ENCODE results near the gene PAK6. TPM values are rescaled to one million over a fixed set of nuclear protein-coding genes. Genes with fewer than 3 reads are reported as not detected.

Gene PAK6
- total RNA-seq, 1 donor from 2014 or later = 0.31 TPM

- H3K27ac Mint-ChIP-seq (ENCODE audit: unreplicated experiment) = no peak overlapping the region
- no peak for DNase-seq (ENCODE audit: low spot score)
- H3K4me1 Mint-ChIP-seq (ENCODE audit: unreplicated experiment) = peaks cover 39% of the 10 kb centered on the region
- no peaks in the 10 kb centered on the region for H3K9me3 Mint-ChIP-seq (ENCODE audit: unreplicated experiment)
- H3K27me3 Mint-ChIP-seq (ENCODE audit: unreplicated experiment) = peaks cover 8% of the 10 kb centered on the region
- H3K4me3 Mint-ChIP-seq (ENCODE audit: unreplicated experiment) = no peak overlapping the region
- TF ChIP-seq, protein P1, sequence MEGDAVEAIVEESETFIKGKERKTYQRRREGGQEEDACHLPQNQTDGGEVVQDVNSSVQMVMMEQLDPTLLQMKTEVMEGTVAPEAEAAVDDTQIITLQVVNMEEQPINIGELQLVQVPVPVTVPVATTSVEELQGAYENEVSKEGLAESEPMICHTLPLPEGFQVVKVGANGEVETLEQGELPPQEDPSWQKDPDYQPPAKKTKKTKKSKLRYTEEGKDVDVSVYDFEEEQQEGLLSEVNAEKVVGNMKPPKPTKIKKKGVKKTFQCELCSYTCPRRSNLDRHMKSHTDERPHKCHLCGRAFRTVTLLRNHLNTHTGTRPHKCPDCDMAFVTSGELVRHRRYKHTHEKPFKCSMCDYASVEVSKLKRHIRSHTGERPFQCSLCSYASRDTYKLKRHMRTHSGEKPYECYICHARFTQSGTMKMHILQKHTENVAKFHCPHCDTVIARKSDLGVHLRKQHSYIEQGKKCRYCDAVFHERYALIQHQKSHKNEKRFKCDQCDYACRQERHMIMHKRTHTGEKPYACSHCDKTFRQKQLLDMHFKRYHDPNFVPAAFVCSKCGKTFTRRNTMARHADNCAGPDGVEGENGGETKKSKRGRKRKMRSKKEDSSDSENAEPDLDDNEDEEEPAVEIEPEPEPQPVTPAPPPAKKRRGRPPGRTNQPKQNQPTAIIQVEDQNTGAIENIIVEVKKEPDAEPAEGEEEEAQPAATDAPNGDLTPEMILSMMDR (IDR thresholded peaks at IDR 0.05; ENCODE audit: unreplicated experiment) = no peak
- no peaks in the 10 kb centered on the region for H3K36me3 Mint-ChIP-seq (ENCODE audit: low read depth, unreplicated experiment)
Observed at GRCh38 chr15:40309344-40309862, 70.5 kb downstream of the PAK6 start.

- H3K27me3 Mint-ChIP-seq (ENCODE audit: unreplicated experiment) = peaks cover 11% of the 10 kb centered on the region
- peak; percentile 84 for DNase-seq (ENCODE audit: low spot score)
- no peak overlapping the region for H3K27ac Mint-ChIP-seq (ENCODE audit: unreplicated experiment)
- H3K9me3 Mint-ChIP-seq (ENCODE audit: unreplicated experiment) = no peaks in the 10 kb centered on the region
- peaks cover 47% of the 10 kb centered on the region for H3K4me1 Mint-ChIP-seq (ENCODE audit: unreplicated experiment)
- H3K4me3 Mint-ChIP-seq (ENCODE audit: unreplicated experiment) = no peak overlapping the region
- H3K36me3 Mint-ChIP-seq (ENCODE audit: low read depth, unreplicated experiment) = no peaks in the 10 kb centered on the region
- TF ChIP-seq, protein P1 (IDR thresholded peaks at IDR 0.05; ENCODE audit: unreplicated experiment) = peak; percentile 78
Observed at GRCh38 chr15:40310001-40310959, 71.4 kb downstream of the PAK6 start.

GRCh38 chr15:40310993-40311392 is 72.1 kb downstream of the PAK6 start:
- H3K27ac Mint-ChIP-seq (ENCODE audit: unreplicated experiment) = no peak overlapping the region
- H3K4me3 Mint-ChIP-seq (ENCODE audit: unreplicated experiment) = no peak overlapping the region
- no peak for DNase-seq (ENCODE audit: low spot score)
- TF ChIP-seq, protein P1 (IDR thresholded peaks at IDR 0.05; ENCODE audit: unreplicated experiment) = no peak
- peaks cover 51% of the 10 kb centered on the region for H3K4me1 Mint-ChIP-seq (ENCODE audit: unreplicated experiment)
- H3K27me3 Mint-ChIP-seq (ENCODE audit: unreplicated experiment) = peaks cover 15% of the 10 kb centered on the region
- no peaks in the 10 kb centered on the region for H3K9me3 Mint-ChIP-seq (ENCODE audit: unreplicated experiment)
- H3K36me3 Mint-ChIP-seq (ENCODE audit: low read depth, unreplicated experiment) = no peaks in the 10 kb centered on the region

DNA sequence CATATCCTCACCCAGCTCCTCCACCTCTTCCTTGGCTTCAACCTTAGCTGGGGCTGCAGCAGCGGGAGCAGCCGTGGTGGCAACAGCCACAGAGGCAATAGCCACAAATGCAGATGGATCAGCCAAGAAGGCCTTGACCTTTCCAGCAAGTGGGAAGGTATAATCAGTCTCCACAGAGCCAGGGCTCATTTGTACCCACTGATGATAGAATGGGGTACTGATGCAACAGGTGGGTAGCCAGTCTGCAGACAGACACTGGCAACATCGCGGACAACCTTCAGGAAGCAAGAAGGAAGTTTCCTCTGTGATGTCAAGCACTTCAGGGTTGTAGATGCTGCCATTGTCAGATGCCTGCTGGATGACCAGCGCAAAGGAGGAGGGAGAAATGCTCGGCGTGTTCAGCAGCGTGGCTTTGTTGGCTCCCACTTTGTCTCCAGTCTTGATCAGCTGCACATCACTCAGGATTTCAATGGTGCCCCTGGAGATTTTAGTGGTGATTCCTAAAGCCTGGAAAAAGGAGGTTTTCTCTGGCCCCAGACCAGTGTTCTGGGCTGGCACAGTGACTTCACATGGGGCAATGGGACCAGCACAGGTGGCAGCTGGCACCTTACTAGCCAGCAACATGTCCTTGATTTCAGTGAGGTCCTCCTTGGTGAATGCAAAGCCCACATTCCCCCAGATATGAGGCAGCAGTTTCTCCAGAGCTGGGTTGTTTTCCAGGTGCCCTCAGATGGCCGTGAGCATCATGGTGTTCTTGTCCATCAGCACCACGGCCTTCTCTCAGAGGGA is 73.7 kb downstream of the PAK6 start:
- Mint-ChIP-seq H3K4me1 (ENCODE audit: unreplicated experiment) (peaks cover 42% of the 10 kb centered on the region), H3K4me3 (ENCODE audit: unreplicated experiment) (no peak overlapping the region), H3K27me3 (ENCODE audit: unreplicated experiment) (peaks cover 12% of the 10 kb centered on the region), H3K36me3 (ENCODE audit: low read depth, unreplicated experiment) (no peaks in the 10 kb centered on the region), H3K9me3 (ENCODE audit: unreplicated experiment) (no peaks in the 10 kb centered on the region), H3K27ac (ENCODE audit: unreplicated experiment) (no peak overlapping the region)
- TF ChIP-seq, protein P1 (IDR thresholded peaks at IDR 0.05; ENCODE audit: unreplicated experiment) = no peak
- DNase-seq (ENCODE audit: low spot score) = no peak

All from endothelial cell (in vitro differentiated cells).